ENCODE measurements around the gene MYO3A.

- TF ChIP-seq POLR2A (IDR thresholded peaks at IDR 0.05; ENCODE audit: low read depth) (no peak), CTCF (IDR thresholded peaks at IDR 0.05) (no peak), EP300 (IDR thresholded peaks at IDR 0.05) (no peak), POLR2AphosphoS5 (IDR thresholded peaks at IDR 0.05) (no peak)
Observed at GRCh38 chr10:26169466-26169865, 235.4 kb downstream of the MYO3A start.

All from esophagus muscularis mucosa (tissue), 4 donors.